SW480 (cell line): ENCODE results near the gene KCNT1.

Experiments used
- DNase-seq: peaks from one replicate; pipeline ENCODE4 v3.0.0-alpha.2; 2016; ENCODE audit warnings: low spot score

Gene KCNT1

DNA sequence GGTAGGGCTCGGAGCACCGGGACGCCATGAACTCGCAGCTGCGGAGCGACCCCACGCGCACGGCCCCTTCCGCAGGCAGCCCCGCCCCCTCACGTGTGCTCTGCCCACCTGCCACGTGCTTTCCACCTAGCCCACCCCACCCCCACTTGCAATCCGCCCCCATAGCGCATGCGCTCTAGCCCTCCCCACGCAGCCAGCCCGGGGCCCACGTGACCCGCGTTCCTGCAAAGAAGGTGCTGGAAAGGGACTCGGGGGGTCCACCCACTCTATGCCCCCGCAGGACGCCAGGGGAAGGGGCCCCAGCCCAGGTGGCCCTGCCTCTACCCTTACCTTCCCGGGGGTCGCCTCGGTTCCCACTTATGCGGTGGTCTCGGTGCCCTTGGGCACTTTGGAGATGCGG is 2.5 kb upstream of the KCNT1 start, which contains the start of gene SOHLH1:
Gene SOHLH1 (minus strand): TSS at position 42 of the 400 bp plus-strand sequence. CDS start 14 bp downstream, at position 28.
- no peak for DNase-seq

- no peak for DNase-seq
Observed at GRCh38 chr9:135700525-135700924, 1.5 kb upstream of the KCNT1 start.

- no peak for DNase-seq
Observed at GRCh38 chr9:135701067-135701958, 672 bp upstream of the KCNT1 start.

GRCh38 chr9:135703726-135704125 is 1.7 kb downstream of the KCNT1 start:
- no peak for DNase-seq

DNA sequence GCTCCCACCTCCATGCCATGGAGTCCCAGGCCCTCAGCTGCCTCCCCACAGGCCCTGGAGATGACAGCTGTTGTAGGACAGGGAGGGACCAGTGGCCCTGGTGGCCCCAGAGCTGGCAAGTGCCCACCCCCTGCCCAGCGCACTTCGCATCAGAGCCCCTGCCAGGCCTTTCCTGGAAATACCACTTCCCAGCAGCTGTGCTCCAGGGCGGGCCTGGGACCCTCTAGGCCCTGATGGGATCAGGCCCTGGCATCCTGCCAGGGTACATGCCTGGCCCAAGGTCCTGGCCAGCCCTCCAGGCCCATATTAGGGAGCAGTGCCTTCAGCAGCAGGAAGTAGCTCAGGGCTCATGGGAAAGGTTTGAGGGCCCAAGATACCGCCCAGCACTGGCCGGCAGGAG is 2.5 kb downstream of the KCNT1 start:
- no peak for DNase-seq

GRCh38 chr9:135705376-135705775 is 3.4 kb downstream of the KCNT1 start:
- DNase-seq: no peak

- DNase-seq: no peak
Observed at GRCh38 chr9:135706288-135706687, 4.3 kb downstream of the KCNT1 start.

DNA sequence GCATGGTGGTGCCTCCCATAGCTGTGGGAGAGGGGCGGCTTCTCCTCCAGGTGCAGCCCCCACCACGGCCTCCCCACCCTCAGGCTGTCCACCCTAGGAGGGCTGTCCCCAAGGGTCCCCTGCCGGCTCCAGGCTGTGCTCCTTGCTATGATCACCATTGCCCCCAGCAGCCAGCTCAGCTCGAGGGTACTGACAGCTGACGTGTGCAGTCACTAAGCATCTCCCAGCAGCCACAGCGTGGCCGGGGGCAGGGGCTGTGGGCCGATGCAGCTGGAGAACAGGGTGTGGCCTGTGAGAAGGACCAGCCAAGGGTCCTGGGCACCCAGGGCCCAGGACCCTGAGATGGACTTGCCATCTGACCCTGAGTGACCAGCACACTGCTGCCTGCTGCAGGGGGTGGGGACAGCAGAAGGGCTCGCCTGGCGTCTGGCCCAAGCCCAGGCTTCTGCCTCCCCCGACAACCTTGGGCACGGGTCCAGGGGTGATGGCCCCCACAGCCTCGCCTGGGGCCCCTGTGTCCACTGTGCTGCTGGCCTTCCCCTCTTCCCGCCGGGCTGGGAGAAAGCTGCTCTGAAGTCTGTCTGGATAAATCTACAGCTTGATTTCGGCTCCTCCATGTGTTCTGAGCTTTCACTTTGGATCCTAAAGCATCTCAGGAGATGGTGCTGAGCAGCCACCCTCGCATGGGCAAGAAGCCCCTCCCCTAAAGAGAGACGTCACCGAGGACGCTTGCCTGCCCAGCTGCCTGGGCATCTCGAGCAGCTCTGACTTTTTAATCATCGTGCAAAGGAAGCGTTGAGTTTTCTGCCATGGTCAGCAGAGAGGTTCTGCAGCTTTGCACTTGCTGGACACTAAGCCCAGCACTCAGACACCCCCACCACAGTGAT is 5.5 kb downstream of the KCNT1 start:
- no peak for DNase-seq

DNA sequence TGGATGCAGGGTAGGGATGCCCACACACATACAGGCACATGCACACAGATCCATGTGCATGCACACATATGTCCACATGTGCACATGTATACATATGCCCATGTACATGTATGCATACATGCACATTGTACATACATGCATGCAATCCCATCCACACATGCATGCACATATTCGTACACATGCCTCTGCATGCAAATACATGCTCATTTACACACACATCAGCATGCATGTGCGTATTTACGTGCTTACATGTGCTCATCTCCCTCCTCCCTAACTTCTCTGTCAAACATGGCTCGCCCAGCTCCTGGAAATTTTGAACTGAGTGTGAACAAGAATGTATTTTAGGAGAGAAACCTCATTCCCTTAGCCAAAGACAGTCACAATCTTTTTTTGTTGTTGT is 6.2 kb downstream of the KCNT1 start:
- no peak for DNase-seq

- DNase-seq: no peak
Observed at GRCh38 chr9:135711391-135711790, 9.4 kb downstream of the KCNT1 start.

GRCh38 chr9:135711881-135712280 is 9.9 kb downstream of the KCNT1 start:
- DNase-seq: no peak

DNA sequence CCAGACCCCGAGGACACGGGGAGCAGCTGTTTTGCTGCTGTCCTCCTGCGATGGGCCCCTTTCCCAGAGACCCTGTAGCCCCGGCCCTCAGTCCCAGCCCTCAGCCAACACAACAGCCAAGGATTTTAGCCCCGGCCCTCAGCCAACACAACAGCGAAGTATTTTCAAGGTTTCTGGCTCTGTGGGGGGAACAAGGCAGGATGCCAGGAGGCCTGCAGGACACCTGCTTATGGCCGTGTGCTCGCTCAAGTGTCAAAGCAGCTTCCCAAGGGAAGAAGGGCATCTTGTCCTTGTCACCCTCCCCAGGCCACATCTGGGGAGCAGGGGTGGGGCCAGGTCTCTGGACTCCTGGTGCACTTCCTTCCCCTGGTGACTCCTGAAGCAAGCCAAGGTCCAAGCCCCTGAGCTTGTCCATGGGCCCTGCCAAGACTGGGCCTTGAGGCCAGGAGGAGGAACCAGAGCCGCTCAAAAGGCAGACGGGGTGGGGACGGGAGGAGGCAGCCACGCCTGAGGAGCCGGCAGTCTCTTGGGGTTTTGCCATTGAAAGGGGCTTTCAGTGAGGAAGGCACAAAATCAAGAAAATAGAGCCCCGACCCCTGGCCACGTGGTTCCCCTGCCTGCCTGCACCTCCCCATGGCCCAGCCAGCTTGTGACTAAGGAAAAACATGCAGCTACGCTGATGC is 10.8 kb downstream of the KCNT1 start:
- DNase-seq: no peak

GRCh38 chr9:135714242-135715055 is 12.5 kb downstream of the KCNT1 start:
- no peak for DNase-seq

GRCh38 chr9:135715056-135715595 is 13.1 kb downstream of the KCNT1 start:
- DNase-seq: no peak

DNA sequence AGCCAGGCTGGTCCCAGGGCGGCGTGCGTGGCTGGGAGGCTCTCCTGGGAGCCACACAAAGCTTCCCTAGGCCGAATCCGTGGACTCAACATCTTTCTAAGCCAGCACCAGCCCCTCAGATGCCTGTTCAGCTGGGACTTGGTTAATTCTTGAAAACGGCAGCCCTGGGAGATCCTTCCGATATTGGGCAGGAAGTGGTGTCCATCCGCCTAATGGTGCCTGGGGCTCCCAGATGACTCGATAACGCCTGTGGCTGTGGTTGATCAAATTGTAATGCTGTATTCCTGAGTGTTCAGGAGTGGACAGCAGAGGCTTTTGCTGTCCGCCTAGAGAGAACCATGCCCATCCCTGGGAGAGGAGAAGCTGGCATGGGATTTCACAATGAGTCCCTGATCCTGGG is 14.1 kb downstream of the KCNT1 start:
- no peak for DNase-seq

DNA sequence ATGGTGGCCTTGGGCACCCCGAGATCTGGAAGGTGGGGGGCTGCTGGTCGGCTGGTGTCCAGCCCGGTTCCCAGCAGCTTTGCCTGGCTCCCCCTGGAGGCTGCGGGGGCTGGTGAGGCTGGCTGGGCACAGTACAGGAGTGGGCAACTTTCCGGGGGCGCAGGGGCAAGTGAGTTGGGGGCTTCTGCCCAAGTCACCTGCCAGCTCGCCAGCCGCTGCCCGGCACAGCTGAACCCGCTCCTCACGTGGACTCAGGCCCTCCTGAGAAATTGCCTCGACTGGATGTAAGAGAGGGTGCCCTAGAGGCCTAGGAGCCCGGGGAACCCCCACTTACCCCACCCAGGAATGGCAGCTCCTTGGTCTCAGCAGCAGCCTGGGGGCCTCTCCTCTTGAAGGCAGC is 15.4 kb downstream of the KCNT1 start:
- no peak for DNase-seq

DNA sequence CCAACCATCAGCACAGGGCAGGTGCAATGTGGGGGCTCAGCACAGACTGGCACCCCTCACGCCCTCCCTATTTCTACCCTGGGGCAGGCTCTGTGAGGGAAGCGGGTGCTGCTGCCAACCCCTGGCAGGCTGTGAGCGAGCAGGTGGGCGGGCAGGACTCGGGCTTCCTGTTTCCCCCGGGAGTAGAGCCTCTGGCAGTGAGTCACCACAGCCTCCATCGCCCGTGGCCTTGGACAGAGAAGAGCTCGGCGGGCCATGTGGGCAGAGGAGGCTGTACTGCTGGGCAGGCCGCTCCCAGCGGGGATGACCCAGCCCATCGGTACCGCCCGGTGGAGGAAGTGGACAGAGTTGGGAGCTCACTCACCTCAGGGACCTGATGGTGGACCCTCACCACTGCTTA is 16.6 kb downstream of the KCNT1 start:
- peak; percentile 81 for DNase-seq

DNA sequence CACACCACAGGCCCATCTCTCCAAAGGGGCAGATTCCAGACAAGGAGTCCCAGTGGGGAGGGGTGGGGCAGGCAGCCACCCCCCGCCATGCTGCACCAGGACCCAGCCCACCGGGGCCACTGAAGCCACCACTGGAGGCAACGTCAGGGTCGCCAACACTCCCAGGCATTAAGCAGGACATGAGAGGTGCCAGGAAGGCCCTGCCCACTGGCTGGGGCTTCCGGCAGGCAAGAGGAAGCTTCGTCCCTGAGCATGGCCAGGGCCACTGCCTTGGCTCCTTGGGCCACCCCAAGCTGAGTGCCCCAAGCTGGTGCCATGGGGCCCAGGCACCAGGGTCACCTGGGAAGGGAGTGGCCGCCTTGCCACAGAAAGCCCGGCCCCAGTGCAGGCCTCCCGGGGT is 17.5 kb downstream of the KCNT1 start:
- DNase-seq: no peak

DNA sequence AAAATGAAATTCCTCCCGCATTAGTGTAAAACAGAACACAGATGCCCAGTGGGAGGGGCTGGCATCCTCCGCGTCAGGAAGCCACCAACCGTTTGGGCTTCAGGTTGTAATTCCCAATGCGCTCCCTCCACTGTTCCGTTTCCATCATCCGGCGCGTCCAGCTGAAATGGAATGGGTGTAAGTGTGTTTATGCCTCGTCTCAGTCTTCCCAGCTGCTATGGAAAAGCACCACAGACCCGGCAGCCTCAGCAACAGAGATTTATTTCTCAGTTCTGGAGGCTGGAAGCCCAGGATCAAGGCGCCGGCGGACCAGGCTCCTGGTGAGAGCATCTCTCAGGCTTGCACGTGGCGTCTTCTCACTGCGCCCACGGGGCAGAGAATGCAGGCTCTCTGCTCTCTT is 20.4 kb downstream of the KCNT1 start:
- no peak for DNase-seq

- DNase-seq: no peak
Observed at GRCh38 chr9:135724186-135724787, 22.3 kb downstream of the KCNT1 start.
